Smooth muscle cell of the brain vasculature (primary cell): ENCODE results near the gene TNFAIP3.
"Not testable (repeated sequence)": the region's sequence is repeated elsewhere in the genome, so short reads cannot be mapped to it uniquely, and the experiment has no call there.

Experiments
- DNase-seq: peaks from one replicate; pipeline ENCODE4 v3.0.0-alpha.2; 2012; ENCODE audit warnings: low read depth, low spot score

Gene TNFAIP3

GRCh38 chr6:137878029-137878428 lies 11.0 kb downstream of the TNFAIP3 start:
- no peak for DNase-seq

GRCh38 chr6:137878486-137879285 lies 11.6 kb downstream of the TNFAIP3 start:
- no peak for DNase-seq

GRCh38 chr6:137879299-137879698 lies 12.2 kb downstream of the TNFAIP3 start:
- no peak for DNase-seq

- no peak for DNase-seq
Measured at GRCh38 chr6:137879885-137880745, 13.1 kb downstream of the TNFAIP3 start.

- no peak for DNase-seq
Measured at GRCh38 chr6:137880746-137881521, 13.9 kb downstream of the TNFAIP3 start.

- DNase-seq, result no peak
Measured at GRCh38 chr6:137881522-137881886, 14.4 kb downstream of the TNFAIP3 start.

- no peak for DNase-seq
Measured at GRCh38 chr6:137882225-137882961, 15.3 kb downstream of the TNFAIP3 start.

GRCh38 chr6:137883400-137884148 lies 16.5 kb downstream of the TNFAIP3 start:
- no peak for DNase-seq

- no peak for DNase-seq
Measured at GRCh38 chr6:137884149-137884909, 17.3 kb downstream of the TNFAIP3 start.

GRCh38 chr6:137884910-137885229 lies 17.8 kb downstream of the TNFAIP3 start:
- not testable (repeated sequence) for DNase-seq

GRCh38 chr6:137886226-137886625 lies 19.2 kb downstream of the TNFAIP3 start:
- not testable (repeated sequence) for DNase-seq

GRCh38 chr6:137890983-137891537 lies 24.0 kb downstream of the TNFAIP3 start:
- DNase-seq, result no peak

GRCh38 chr6:137892271-137892708 lies 25.2 kb downstream of the TNFAIP3 start:
- DNase-seq, result no peak

- no peak for DNase-seq
Measured at GRCh38 chr6:137893181-137893580, 26.1 kb downstream of the TNFAIP3 start.

- no peak for DNase-seq
Measured at GRCh38 chr6:137893726-137894125, 26.7 kb downstream of the TNFAIP3 start.

- not testable (repeated sequence) for DNase-seq
Measured at GRCh38 chr6:137894378-137894777, 27.3 kb downstream of the TNFAIP3 start.

- no peak for DNase-seq
Measured at GRCh38 chr6:137894779-137895385, 27.8 kb downstream of the TNFAIP3 start.

- DNase-seq, result no peak
Measured at GRCh38 chr6:137896647-137897046, 29.6 kb downstream of the TNFAIP3 start.

GRCh38 chr6:137900815-137901214 lies 33.8 kb downstream of the TNFAIP3 start:
- no peak for DNase-seq
